AG04450 (cell line): ENCODE results near the gene LEAP2. TPM values are rescaled to one million over a fixed set of nuclear protein-coding genes. Genes with fewer than 3 reads are reported as not detected.

Source experiments
- CTCF ChIA-PET: fragments of 300-600, 350-600 bp; formaldehyde crosslinking; extraction: SDS; loops from one replicate; lab custom pipeline; 2022; ENCODE audit warnings: antibody characterized with exemption, inconsistent platforms; lab: Charles Lee
- POLR2A ChIA-PET: fragments of 350-600 bp; formaldehyde crosslinking; extraction: SDS; loops from one replicate; lab custom pipeline; 2021; ENCODE audit warnings: antibody characterized with exemption, inconsistent platforms; lab: Yijun Ruan, JAX
- DNase-seq: peaks from one replicate; pipeline ENCODE4 v3.0.0-alpha.2; 2011; ENCODE audit warnings: low read depth, low spot score
- H3K27ac ChIP-seq: one replicate; pipeline ENCODE4 v1.5.1; 2012; ENCODE audit warnings: low read depth, low read length, control low read depth
- H3K27me3 ChIP-seq: one replicate; pipeline ENCODE4 v1.6.0; 2012; ENCODE audit warnings: low read length; ENCODE audit not compliant: control insufficient read depth, insufficient read depth
- H3K4me3 ChIP-seq: 2 replicates; pipeline ENCODE4 v1.5.1; 2011; ENCODE audit warnings: mild to moderate bottlenecking, low read depth, low read length, control low read depth
- H3K9me3 ChIP-seq: 2 replicates; pipeline ENCODE4 v1.5.1; 2012; ENCODE audit warnings: low read length; ENCODE audit not compliant: control insufficient read depth, insufficient read depth
- polyA plus RNA-seq: library from polyadenylated mRNA; depleted of rRNA; stranded (reverse); fragments of >200 nt; gene quantifications from 2 replicates; pipeline ENCODE4 v1.2.3, GENCODE V29; 2011
- TF ChIP-seq, protein P1 (sequence below): IDR thresholded peaks from 2 replicates; pipeline ENCODE4 v1.5.1; 2011; ENCODE audit warnings: low read depth, low read length, control low read depth, inconsistent platforms

The LEAP2 gene
- polyA plus RNA-seq, 1 experiment: 0.91 TPM

DNA sequence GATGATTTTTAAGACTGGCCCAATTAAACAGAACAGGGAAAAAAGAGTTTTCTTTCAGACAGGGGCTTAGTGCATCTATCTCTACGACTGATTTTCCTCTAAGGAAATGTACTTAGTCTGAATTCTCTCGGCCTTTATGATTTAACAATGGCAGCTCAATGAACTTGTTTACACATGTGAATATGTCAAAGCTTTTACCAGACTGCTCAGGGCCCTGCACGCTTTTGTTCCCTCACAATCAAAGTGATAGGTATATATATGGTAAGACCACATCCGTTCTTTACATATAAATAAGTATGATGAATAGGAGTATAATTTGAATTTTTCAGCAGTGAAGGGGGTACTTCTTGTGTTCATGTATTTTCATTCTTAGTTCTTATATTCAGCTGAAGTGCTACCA, 27.6 kb downstream of the LEAP2 start:
- no peak for DNase-seq
- CTCF ChIA-PET: interaction anchor here (0.6 kb wide), 1 partner anchor 10 kb away, joined by 4 read pairs; no protein-coding TSS in a partner anchor
- Histone ChIP-seq H3K27ac (no peak overlapping the region), H3K4me3 (no peak overlapping the region), H3K9me3 (no peaks in the 10 kb centered on the region), H3K27me3 (no peaks in the 10 kb centered on the region)
- POLR2A ChIA-PET: no interaction called here
- TF ChIP-seq, protein P1, sequence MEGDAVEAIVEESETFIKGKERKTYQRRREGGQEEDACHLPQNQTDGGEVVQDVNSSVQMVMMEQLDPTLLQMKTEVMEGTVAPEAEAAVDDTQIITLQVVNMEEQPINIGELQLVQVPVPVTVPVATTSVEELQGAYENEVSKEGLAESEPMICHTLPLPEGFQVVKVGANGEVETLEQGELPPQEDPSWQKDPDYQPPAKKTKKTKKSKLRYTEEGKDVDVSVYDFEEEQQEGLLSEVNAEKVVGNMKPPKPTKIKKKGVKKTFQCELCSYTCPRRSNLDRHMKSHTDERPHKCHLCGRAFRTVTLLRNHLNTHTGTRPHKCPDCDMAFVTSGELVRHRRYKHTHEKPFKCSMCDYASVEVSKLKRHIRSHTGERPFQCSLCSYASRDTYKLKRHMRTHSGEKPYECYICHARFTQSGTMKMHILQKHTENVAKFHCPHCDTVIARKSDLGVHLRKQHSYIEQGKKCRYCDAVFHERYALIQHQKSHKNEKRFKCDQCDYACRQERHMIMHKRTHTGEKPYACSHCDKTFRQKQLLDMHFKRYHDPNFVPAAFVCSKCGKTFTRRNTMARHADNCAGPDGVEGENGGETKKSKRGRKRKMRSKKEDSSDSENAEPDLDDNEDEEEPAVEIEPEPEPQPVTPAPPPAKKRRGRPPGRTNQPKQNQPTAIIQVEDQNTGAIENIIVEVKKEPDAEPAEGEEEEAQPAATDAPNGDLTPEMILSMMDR: no peak

GRCh38 chr5:132901730-132902129, 28.3 kb downstream of the LEAP2 start:
- Histone ChIP-seq H3K27ac (no peak overlapping the region), H3K27me3 (no peaks in the 10 kb centered on the region), H3K9me3 (no peaks in the 10 kb centered on the region), H3K4me3 (no peak overlapping the region)
- DNase-seq: no peak
- CTCF ChIA-PET: interaction anchor here (0.6 kb wide), 1 partner anchor 10 kb away, joined by 4 read pairs; no protein-coding TSS in a partner anchor
- POLR2A ChIA-PET: no interaction called here
- TF ChIP-seq, protein P1: no peak

- CTCF ChIA-PET: interaction anchor here (0.6 to 1.4 kb wide), 3 partner anchors 9 to 86 kb away, joined by 4 to 6 read pairs (median 4); no protein-coding TSS in a partner anchor
- peak; percentile 23 for DNase-seq
- no peaks in the 10 kb centered on the region for H3K9me3 ChIP-seq
- TF ChIP-seq, protein P1: peak; percentile 29; the same call in 1 of the 2 replicates
- POLR2A ChIA-PET: no interaction called here
- no peaks in the 10 kb centered on the region for H3K27me3 ChIP-seq
- H3K27ac ChIP-seq: no peak overlapping the region
- H3K4me3 ChIP-seq: no peak overlapping the region
Observed at GRCh38 chr5:132905938-132906337, 32.5 kb downstream of the LEAP2 start.

GRCh38 chr5:132907161-132907560, 33.7 kb downstream of the LEAP2 start:
- no peaks in the 10 kb centered on the region for H3K27me3 ChIP-seq
- no peak for DNase-seq
- ChIA-PET POLR2A (no interaction called here), CTCF (interaction anchor here (0.6 kb wide), 1 partner anchor 20 kb away, joined by 3 read pairs; no protein-coding TSS in a partner anchor)
- H3K9me3 ChIP-seq: no peaks in the 10 kb centered on the region
- H3K27ac ChIP-seq: no peak overlapping the region
- no peak overlapping the region for H3K4me3 ChIP-seq
- TF ChIP-seq, protein P1: no peak

GRCh38 chr5:132909702-132910101, 36.2 kb downstream of the LEAP2 start:
- Histone ChIP-seq H3K27ac (no peak overlapping the region), H3K27me3 (no peaks in the 10 kb centered on the region), H3K9me3 (no peaks in the 10 kb centered on the region), H3K4me3 (no peak overlapping the region)
- ChIA-PET CTCF (no interaction called here), POLR2A (no interaction called here)
- TF ChIP-seq, protein P1: no peak
- DNase-seq: no peak
